KMS-11 (cell line): ENCODE measurements around the gene LPP.

Experiments
- H2AFZ ChIP-seq: fragments of 200-600 bp; sonication (generic); 2 replicates; pipeline ENCODE4 v1.6.1; 2016; ENCODE audit warnings: antibody characterized with exemption, mixed run types, low read depth
- H3K27ac ChIP-seq: fragments of 200-600 bp; sonication (generic); 2 replicates; pipeline ENCODE4 v1.6.1; 2016; ENCODE audit warnings: mild to moderate bottlenecking, mixed run types
- H3K27me3 ChIP-seq: fragments of 200-600 bp; sonication (generic); 2 replicates; pipeline ENCODE4 v1.6.1; 2017; ENCODE audit warnings: mild to moderate bottlenecking, low read depth, mixed run types, moderate library complexity; ENCODE audit not compliant: insufficient read depth
- H3K36me3 ChIP-seq: fragments of 200-600 bp; sonication (generic); 2 replicates; pipeline ENCODE4 v1.6.1; 2017; ENCODE audit warnings: mild to moderate bottlenecking, mixed run types; ENCODE audit not compliant: insufficient read depth
- H3K4me1 ChIP-seq: fragments of 200-600 bp; sonication (generic); 2 replicates; pipeline ENCODE4 v1.6.1; 2016; ENCODE audit warnings: mild to moderate bottlenecking, low read depth, mixed run types; ENCODE audit not compliant: poor library complexity, severe bottlenecking
- H3K4me2 ChIP-seq: fragments of 200-600 bp; sonication (generic); 2 replicates; pipeline ENCODE4 v1.7.0; 2016; ENCODE audit warnings: mild to moderate bottlenecking, mixed run types
- H3K4me3 ChIP-seq: fragments of 200-600 bp; sonication (generic); IDR thresholded peaks from 2 replicates; pipeline ENCODE4 v1.6.1; 2017; ENCODE audit warnings: low read depth, low read length, mixed read lengths; ENCODE audit not compliant: insufficient read depth
- H3K79me2 ChIP-seq: fragments of 200-600 bp; sonication (generic); 2 replicates; pipeline ENCODE4 v1.6.1; 2016; ENCODE audit warnings: low read depth, mixed run types; ENCODE audit not compliant: insufficient read depth
- H3K9ac ChIP-seq: fragments of 200-600 bp; sonication (generic); 2 replicates; pipeline ENCODE4 v1.6.1; 2016; ENCODE audit warnings: mild to moderate bottlenecking, mixed run types
- H4K20me1 ChIP-seq: fragments of 200-600 bp; sonication (generic); 2 replicates; pipeline ENCODE4 v1.6.1; 2016; ENCODE audit warnings: mild to moderate bottlenecking, mixed run types; ENCODE audit not compliant: insufficient read depth
- TF ChIP-seq, protein P1 (sequence below): fragments of 200-600 bp; sonication (generic); conservative IDR thresholded peaks from 2 replicates; pipeline ENCODE4 v1.6.1; 2017; ENCODE audit warnings: low read depth, mild to moderate bottlenecking, antibody characterized with exemption, low read length, moderate library complexity, mixed read lengths

Gene LPP

DNA sequence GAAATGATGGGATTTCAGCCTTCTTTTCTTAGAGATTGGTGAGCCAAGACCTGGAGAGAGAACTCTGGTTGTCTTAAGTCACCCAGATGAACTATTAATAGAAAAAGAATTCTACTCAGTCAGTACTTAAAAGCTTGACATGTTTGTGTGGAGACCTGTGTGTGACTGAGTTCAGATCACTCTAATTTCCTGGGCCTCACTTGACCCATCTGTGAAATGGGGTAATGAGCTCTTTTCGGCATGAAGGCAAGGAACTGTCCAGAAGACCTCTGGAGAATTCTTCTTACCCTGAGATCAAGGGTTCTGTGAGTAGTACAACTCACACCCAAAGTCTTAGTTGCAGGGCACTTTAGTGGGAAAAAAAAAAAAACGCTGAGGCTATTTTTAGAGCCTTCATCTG, 92.9 kb downstream of the LPP start:
- no peaks in the 10 kb centered on the region for H3K4me1 ChIP-seq
- H3K79me2 ChIP-seq: no peaks in the 10 kb centered on the region
- no peak overlapping the region for H3K4me2 ChIP-seq

DNA sequence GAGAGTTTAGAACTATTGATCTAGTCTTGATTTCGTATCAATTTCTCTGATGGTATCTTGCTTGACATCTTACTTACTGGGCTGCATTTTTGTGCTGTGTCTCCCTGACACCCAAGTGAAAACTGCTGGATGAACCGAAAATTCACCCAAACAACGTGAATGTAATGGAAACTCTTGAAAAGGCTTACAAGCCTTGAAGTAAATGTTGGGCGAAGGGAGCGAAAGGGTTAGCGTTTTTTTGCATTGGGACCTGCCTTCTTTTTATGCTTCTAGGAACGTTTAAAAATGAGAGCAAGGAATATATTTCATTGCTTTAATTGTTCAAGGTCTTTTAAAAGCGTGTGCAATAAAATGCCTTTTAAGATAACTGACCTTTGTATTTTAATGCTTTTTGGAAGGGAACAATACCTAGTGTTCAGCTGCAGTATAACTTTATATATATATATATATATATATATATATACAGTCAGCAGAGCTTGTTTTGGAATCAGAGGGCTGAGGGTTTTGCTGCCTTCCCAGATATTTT, 94.1 kb downstream of the LPP start:
- Histone ChIP-seq H3K27ac (no peak overlapping the region), H3K79me2 (no peaks in the 10 kb centered on the region), H3K4me2 (no peak overlapping the region), H3K36me3 (no peaks in the 10 kb centered on the region), H4K20me1 (no peaks in the 10 kb centered on the region), H3K27me3 (no peaks in the 10 kb centered on the region), H3K9ac (no peak overlapping the region), H3K4me3 (no peak overlapping the region), H2AFZ (no peak overlapping the region), H3K4me1 (no peaks in the 10 kb centered on the region)
- TF ChIP-seq, protein P1, sequence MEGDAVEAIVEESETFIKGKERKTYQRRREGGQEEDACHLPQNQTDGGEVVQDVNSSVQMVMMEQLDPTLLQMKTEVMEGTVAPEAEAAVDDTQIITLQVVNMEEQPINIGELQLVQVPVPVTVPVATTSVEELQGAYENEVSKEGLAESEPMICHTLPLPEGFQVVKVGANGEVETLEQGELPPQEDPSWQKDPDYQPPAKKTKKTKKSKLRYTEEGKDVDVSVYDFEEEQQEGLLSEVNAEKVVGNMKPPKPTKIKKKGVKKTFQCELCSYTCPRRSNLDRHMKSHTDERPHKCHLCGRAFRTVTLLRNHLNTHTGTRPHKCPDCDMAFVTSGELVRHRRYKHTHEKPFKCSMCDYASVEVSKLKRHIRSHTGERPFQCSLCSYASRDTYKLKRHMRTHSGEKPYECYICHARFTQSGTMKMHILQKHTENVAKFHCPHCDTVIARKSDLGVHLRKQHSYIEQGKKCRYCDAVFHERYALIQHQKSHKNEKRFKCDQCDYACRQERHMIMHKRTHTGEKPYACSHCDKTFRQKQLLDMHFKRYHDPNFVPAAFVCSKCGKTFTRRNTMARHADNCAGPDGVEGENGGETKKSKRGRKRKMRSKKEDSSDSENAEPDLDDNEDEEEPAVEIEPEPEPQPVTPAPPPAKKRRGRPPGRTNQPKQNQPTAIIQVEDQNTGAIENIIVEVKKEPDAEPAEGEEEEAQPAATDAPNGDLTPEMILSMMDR: no peak

More for the DNA sequence above, 92.9 kb downstream of the LPP start:
- no peaks in the 10 kb centered on the region for H3K36me3 ChIP-seq
- H4K20me1 ChIP-seq: no peaks in the 10 kb centered on the region
- TF ChIP-seq, protein P1: no peak
- H3K9ac ChIP-seq: no peak overlapping the region
- H2AFZ ChIP-seq: no peak overlapping the region
- H3K4me3 ChIP-seq: no peak overlapping the region
- H3K27me3 ChIP-seq: no peaks in the 10 kb centered on the region
- no peak overlapping the region for H3K27ac ChIP-seq

DNA sequence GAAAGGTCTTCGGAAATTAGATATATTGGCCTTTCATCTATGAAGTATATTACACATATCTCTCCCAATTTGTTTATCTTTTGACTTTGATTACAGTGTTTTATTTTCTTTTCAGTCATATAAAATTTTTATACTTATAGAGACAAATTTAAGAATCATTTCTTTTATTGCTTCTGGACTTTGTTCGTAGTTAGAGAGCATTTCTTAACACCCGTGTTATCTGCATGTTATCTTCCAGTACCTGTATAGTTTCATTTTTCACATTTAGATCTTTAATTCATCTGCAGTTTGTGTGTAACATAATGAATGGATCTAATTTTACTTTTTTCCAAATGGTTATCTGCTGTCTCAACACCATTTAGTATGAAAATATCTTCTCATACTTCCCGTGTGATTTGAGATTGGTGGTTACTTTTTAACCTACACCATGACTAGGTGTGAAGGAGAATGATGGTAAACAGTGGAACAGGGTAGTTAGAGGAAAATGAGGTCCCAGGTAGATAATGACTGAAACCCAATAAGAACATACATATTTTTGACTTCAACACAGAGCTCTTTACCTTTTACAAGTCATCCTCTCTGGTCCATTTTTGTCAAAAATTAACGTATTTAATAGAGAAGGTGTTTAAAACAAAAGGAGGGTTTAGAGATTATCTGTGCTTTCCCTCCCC, 99.3 kb downstream of the LPP start:
- H3K27me3 ChIP-seq: no peaks in the 10 kb centered on the region
- H3K79me2 ChIP-seq: no peaks in the 10 kb centered on the region
- H2AFZ ChIP-seq: no peak overlapping the region
- H3K27ac ChIP-seq: no peak overlapping the region
- TF ChIP-seq, protein P1: no peak
- no peaks in the 10 kb centered on the region for H3K36me3 ChIP-seq
- H3K9ac ChIP-seq: no peak overlapping the region
- no peak overlapping the region for H3K4me3 ChIP-seq
- H3K4me1 ChIP-seq: no peaks in the 10 kb centered on the region
- H3K4me2 ChIP-seq: no peak overlapping the region
- no peaks in the 10 kb centered on the region for H4K20me1 ChIP-seq

DNA sequence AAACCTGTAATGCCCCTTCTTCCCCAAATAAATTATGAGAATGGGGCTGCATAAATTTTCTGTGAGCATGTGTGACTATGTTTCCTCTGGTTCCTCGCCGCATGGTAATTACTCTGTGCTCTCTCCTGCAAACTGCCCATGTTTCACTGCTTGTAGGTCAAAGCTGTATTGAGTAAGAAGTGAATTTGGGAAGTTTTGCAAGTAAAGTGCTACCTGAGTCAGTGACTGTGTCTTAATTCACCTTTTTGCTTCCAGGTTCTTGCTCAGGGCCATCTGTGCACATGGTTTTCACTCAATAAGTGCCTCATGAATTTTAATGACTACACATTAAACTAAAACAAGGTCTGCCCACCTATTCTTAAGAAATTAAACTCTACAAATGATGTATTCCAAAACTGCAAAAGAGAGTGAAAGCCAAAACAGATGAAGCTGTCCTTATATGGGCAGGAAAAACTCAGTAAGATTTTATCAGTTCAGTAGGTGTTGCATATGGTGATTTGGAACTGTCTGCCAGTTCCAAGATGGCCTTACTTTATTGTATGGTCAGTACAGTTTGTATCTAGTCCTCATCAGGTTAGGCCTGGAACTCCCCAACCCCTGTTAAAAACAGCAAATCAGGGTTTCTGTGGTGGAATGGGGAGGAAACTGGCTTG, 100.0 kb downstream of the LPP start:
- TF ChIP-seq, protein P1: no peak
- Histone ChIP-seq H3K36me3 (no peaks in the 10 kb centered on the region), H4K20me1 (no peaks in the 10 kb centered on the region), H3K27ac (no peak overlapping the region), H3K9ac (no peak overlapping the region), H2AFZ (no peak overlapping the region), H3K4me1 (no peaks in the 10 kb centered on the region), H3K79me2 (no peaks in the 10 kb centered on the region), H3K27me3 (no peaks in the 10 kb centered on the region), H3K4me3 (no peak overlapping the region), H3K4me2 (no peak overlapping the region)
